Activated CD4-positive, alpha-beta T cell treated with anti-CD3 and anti-CD28 coated beads for 48 hours (primary cell): Measurements from ENCODE around the gene ACTRT2.

ENCODE experiments used
- DNase-seq: peaks from one replicate; pipeline ENCODE4 v3.0.0-alpha.2; 2020

The ACTRT2 gene

DNA sequence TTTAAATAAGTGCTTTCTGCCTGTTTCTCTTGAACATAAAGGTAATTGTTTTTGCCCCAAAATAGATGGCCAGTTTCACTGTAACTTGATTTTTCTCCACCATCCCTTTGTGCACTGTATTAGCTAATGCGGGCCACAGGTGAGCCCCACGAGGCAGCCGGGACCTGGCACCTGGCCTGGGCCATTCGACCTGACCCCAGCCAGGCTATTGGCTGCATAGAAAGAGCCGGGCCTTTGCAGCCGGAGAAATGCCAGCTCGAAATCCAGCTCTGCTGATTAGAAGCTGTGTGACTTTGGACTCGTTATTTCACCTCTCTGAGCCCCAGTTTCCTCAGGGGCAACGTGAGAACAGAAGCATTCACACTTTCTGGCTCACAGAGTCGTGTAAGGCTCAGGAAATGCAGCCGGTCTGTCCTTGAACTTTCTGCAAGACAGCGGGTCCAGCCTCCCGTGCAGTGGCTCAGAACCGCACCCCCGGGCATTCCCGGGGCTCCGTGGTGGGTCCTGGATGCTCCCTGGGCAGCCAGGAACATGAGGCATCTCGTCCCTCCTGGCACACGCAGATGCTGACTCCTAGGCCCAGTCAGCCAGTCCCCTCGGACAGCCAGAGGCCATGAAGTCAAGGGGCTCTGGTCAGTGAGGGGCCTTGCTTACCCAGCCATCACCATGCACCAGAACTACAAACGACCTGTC is 37.4 kb upstream of the ACTRT2 start:
- no peak for DNase-seq

DNA sequence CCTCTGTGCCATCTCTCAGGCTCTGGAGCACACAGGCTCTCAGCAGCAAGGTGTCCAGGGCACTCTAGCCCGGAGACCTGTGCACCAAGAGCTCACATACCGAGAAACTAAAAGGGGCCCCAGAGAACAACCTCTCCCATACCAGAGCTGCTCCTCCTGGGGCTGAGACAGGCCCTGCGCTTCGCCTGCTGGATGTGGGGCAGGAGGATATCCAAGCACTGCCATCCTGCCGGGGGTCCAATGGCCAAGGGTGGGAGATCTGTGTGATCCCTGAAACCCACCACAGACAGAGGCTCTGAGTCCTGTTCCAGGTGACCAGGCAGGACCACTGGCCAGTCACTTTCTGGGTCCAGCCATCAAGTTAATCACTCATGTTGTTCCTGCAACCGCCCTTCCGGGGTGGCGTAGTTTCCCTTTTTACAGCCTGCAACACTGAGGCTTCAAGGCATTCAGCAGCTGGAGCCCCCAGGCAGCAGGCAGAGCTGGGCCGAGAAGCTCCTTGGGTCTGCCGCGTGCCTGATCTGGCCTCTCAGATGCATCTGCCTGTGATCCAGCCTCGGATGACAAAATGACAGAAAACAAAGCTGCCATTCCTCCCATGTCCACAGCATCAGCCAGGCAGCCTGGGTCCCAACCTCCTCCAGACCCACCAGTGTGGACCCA is 36.7 kb upstream of the ACTRT2 start:
- DNase-seq = no peak

GRCh38 chr1:2985067-2985561 is 36.2 kb upstream of the ACTRT2 start:
- DNase-seq = no peak

GRCh38 chr1:2985694-2986548 is 35.3 kb upstream of the ACTRT2 start:
- no peak for DNase-seq

DNA sequence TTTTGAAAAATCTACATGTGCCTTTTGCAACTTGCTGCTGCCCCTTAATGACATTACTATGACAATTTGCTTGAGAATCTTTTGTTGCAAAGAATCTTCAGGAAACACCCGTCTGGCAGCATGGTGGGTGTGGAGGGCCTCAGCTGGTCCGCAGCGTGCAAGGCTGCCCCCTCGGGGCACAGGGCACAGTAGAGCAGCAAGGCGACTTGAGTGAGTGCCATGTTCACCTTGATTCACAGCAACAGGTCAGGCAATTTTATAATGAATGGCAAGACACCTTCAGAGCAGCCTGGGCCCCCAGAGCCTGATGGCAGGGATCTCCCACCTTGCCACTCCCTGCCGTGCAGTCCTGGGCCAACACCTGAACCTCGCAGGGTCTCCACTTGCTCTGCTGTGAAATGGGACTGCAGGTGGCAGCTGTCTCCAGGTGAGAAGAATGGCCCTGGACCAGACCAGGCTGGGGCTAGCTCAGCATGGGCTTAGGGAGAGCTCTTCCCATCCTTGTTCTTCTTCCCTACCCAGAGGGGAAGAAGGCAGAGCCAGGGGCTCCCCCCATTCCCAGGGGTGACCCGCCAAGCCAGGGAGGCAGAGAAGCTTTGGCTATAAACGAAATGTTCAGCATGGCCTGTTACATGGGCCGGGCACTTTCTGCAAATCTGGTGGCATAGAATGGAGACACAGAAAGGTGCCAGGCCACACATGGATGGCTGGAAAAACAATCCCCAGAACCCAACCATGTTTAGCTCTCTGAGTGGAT is 34.5 kb upstream of the ACTRT2 start:
- no peak for DNase-seq

DNA sequence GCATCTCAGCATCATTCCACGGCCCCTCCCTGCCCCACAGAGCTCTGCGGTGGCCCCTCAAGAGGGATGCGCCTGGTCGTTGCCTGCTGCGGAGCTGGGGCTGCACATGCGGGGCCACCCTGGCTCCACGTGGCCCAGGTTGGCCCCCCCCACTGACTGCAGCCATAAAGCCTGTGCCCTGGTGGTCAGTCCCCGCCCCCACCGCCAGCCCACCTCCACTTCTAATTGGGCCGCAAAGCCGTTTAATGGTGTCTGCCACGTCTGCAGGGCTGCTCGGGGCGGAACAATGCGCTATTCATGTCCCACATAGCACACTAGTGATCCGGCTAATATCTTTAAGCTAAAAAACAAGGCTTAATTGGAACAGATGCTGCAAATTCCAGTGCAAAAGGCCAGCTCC is 33.5 kb upstream of the ACTRT2 start:
- no peak for DNase-seq

DNA sequence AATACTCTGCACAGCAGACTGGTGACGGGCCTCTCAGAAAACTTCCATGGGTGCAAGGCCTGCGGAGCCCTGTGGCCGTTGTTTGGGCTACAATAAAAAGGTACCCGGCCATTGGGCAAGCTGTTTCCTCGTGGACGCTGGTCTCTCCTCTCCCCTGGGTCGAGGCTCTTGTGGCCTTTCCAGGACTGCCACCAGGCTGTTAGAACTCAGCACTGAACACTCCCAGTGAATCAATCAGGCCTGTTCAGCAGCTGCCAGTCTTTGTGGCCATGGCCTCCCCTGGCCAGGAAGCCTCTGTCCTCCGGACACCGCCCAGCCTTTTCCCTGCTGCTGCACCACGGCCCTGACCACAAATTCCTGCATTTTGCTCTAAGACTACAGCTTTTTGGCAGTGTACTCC is 33.0 kb upstream of the ACTRT2 start:
- DNase-seq = no peak

DNA sequence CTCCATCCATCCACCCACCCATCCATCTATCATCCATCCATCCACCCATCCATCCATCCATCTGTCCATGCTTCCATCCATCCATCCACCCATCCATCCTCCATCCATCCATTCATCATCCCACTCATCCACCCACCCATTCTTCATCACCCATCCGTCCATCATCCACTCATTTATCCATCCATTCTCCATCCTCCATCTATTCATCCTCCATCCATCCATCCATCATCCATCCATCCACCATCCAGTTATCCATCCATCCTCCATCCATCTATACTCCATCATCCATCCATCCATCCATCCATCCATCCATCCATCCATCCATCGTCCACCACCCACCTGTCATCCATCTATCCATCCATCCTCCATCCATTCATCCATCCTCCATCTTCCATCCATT is 32.1 kb upstream of the ACTRT2 start:
- no peak for DNase-seq

- DNase-seq = no peak
Measured at GRCh38 chr1:2989976-2990375, 31.3 kb upstream of the ACTRT2 start.

- no peak for DNase-seq
Measured at GRCh38 chr1:2990376-2991115, 30.7 kb upstream of the ACTRT2 start.

DNA sequence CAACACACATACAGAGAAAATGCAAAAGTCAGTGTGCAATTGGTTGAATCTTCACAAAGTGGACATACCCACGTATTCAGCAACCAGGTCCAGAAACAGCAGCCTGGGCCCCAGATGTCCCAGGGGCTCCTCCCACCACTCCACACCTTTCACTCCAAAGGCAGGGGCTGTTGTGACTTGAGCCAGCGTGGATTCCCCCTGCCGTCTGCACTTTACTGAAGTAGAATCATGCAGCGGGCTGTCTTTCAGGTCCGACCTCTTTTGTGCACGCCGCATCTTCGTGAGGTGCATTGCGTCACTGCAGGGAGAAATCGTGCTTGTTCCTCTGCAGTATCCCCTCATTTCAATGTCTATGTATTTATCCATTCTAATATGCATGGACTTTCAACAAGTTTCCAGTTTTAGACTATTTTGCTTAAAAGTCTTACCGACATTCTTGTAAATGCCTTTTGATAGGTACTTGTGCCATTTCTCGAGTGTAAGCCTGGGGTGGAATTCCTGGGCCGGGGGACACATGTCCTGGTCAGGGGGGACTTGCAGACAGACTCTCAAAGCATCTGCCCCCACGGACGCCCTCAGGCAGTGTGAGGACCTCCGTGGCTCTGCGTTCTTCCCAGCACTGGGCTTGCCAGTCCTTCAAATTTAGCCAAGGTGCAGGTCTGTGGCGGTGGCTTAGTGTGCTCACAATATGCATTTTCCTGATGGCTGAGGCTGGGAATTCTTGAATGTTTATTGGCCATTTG is 29.3 kb upstream of the ACTRT2 start:
- DNase-seq = no peak

DNA sequence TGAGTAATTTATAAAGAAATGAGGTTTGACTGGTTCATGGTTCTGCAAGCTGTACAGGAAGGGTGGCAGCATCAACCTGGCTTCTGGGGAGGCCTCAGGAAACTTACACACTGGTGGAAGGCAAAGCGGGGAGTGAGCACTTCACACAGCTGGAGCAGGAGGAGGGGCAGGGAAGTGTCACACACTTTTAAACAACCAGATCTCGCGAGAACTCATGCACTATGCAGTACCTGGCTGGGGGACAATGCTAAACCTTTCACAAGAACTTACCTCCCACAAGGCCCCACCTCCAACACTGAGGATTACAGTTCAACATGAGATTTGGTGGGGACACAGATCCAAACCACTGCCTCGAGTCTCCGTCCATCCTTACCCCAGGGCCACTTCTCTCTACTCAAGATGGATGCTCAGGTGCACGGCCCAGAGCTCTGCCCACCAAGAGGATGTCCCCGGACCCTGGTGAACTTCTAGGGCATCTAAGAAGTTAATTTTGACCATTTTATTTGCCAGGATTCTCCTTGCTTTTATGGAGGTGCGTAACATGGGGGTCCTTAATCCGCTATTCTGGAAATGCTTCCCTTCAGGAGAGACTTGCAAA is 22.7 kb upstream of the ACTRT2 start:
- no peak for DNase-seq

- no peak for DNase-seq
Measured at GRCh38 chr1:2999138-2999537, 22.1 kb upstream of the ACTRT2 start.

GRCh38 chr1:2999571-2999970 is 21.7 kb upstream of the ACTRT2 start:
- DNase-seq = no peak

DNA sequence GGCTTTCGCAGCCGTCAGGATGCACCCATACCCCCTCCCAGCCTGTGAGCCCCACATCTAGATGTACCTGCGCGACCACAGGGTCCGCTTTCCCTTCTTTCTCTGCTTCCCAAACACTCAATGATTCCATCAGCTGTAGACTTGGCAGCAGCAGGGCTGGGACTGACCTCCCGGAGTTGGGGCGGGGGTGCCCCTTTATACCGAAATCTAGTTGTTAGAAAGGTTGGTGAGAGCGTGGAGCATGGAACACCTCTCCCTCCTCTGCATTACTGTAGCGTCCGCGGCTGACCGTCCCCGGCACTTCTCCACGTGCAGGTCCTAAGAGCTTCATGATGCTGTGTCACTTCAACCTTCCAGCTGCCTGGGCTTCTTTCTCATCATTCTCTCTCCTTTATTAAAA is 21.1 kb upstream of the ACTRT2 start:
- no peak for DNase-seq

DNA sequence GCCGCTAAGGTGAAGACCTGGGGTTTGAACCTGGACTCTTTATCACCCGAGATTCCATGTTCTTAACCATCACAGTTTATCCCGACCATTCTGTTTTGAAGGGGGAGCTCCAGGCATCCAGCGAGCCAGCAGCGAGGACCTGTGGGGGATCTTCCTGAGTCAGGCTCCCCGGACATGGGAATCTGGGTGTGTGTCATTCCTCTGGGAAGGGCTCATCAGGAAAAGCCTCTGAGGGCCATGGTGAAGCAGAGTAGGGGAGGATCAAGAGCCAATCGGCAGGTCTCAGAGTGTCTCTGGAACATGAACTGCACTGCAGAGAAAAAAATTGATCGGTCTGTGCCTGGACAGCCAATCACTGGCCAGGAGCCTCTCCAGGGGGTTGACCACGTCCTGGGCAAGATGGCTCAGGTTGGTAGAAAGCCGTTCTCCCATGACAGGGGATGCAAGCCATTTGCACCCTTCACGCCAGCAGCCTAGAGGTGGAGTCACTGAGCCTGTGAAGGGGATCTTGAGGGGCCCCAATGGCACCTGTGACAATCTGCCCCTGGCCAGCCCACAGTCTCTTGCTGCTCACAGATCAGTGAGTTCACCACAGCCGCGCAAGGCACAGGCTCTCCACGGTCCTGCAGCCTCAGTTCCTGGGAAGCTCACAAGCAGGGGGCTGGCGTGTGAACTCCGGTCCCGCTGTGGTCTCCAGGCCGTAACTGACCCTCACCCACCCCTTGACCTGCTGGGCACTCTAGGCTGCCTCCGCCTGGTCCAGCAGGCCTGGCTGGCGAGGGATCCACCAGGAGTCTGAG is 20.4 kb upstream of the ACTRT2 start:
- no peak for DNase-seq

DNA sequence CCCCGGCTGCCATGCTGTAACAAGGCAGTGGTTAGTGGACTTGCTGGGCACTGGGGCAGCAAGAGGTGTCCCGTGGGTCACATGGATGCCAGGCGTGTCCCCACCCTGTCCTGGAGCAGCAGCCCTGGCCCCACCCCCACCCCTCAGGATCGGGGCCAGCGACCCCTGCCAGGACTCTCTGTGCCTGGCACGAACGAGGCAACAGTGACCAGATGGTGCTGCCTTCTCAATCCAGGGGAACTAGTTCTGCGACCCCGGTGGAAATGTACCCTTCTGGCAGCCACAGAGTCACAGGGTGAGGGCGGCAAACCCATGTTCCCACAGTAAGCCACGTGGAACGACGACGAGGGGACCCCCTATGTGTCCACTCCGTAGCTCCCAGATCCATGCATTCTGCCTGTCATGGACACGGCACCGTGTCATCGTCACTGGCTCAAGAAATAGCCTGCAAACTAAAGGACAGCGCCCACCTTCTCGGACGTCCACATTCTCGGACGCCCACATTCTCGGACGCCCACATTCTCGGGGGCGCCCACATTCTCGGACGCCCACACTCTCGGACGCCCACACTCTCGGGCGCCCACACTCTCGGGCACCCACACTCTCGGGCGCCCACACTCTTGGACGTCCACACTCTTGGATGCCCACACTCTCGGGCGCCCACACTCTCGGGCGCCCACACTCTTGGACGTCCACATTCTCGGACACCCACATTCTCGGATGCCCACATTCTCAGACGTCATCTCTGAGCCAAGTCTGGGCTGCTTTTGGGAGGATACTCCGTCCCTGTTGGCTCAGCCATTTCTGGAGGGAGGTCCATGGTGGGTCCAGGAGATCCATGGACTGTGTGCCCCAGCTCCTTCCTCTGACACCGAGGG is 19.6 kb upstream of the ACTRT2 start:
- no peak for DNase-seq

GRCh38 chr1:3002349-3003038 is 18.8 kb upstream of the ACTRT2 start:
- no peak for DNase-seq
